PC-3 (cell line): ENCODE results near the gene PDE9A. TPM values are rescaled to one million over a fixed set of nuclear protein-coding genes. Genes with fewer than 3 reads are reported as not detected.

Source experiments
- ATAC-seq: fragments of 200-7000 bp; cut with Tn5 transposase; 2 replicates; pipeline ENCODE4 v1.9.1; 2020; ENCODE audit warnings: mild to moderate bottlenecking, moderate library complexity
- BruUV-seq: library from RNA; stranded (reverse); fragments of 400-500 nt; replicated peaks from 2 replicates; lab custom pipeline; 2021; lab: Mats Ljungman, UMichigan
- CTCF ChIA-PET: fragments of 300-600 bp; sonication (Branson Sonifier 250); formaldehyde crosslinking; loops from one replicate; lab custom pipeline; 2022; ENCODE audit warnings: antibody characterized with exemption; lab: Charles Lee
- POLR2A ChIA-PET: fragments of 300-600 bp; sonication (Branson Sonifier 250); formaldehyde crosslinking; loops from one replicate; lab custom pipeline; 2022; ENCODE audit warnings: antibody characterized with exemption; ENCODE audit not compliant: unreplicated experiment; lab: Charles Lee
- DNase-seq: peaks from one replicate; pipeline ENCODE4 v3.0.0-alpha.2; 2015
- H2AFZ ChIP-seq: fragments of 300-600 bp; sonication (generic); 2 replicates; pipeline ENCODE4 v1.6.0; 2016; ENCODE audit warnings: antibody characterized with exemption, low read length
- H3F3A ChIP-seq: fragments of 300-600 bp; sonication (generic); one replicate; pipeline ENCODE4 v1.6.0; 2017; ENCODE audit warnings: antibody characterized with exemption, low read length, control low read depth, mild to moderate bottlenecking; ENCODE audit not compliant: unreplicated experiment
- H3K27ac ChIP-seq: fragments of 300-600 bp; sonication (generic); 2 replicates; pipeline ENCODE4 v1.5.1; 2016; ENCODE audit warnings: mild to moderate bottlenecking, low read length
- H3K27me3 ChIP-seq: fragments of 300-600 bp; sonication (generic); 2 replicates; pipeline ENCODE4 v1.6.1; 2016; ENCODE audit warnings: low read length, mixed read lengths
- H3K36me3 ChIP-seq: fragments of 300-600 bp; sonication (generic); 2 replicates; pipeline ENCODE4 v1.6.1; 2016; ENCODE audit warnings: low read depth, mixed run types, low read length, mixed read lengths
- H3K4me1 ChIP-seq: fragments of 300-600 bp; sonication (generic); 2 replicates; pipeline ENCODE4 v1.5.1; 2016; ENCODE audit warnings: low read length; ENCODE audit not compliant: insufficient read depth
- H3K4me2 ChIP-seq: fragments of 300-600 bp; sonication (generic); 2 replicates; pipeline ENCODE4 v1.6.0; 2016; ENCODE audit warnings: low read length
- H3K4me3 ChIP-seq: fragments of 300-600 bp; sonication (generic); 2 replicates; pipeline ENCODE4 v1.5.1; 2016; ENCODE audit warnings: mild to moderate bottlenecking, low read length, mixed read lengths
- H3K79me2 ChIP-seq: fragments of 300-600 bp; sonication (generic); 2 replicates; pipeline ENCODE4 v1.6.1; 2017; ENCODE audit warnings: low read length, mixed read lengths
- H3K9ac ChIP-seq: fragments of 300-600 bp; sonication (generic); 2 replicates; pipeline ENCODE4 v1.6.0; 2016; ENCODE audit warnings: mild to moderate bottlenecking, low read length
- H3K9me2 ChIP-seq: fragments of 300-600 bp; sonication (generic); replicated peaks from 2 replicates; pipeline ENCODE4 v1.6.1; 2016; ENCODE audit warnings: mixed run types, low read length, mixed read lengths
- H3K9me3 ChIP-seq: fragments of 300-600 bp; sonication (generic); 2 replicates; pipeline ENCODE4 v1.6.1; 2016; ENCODE audit warnings: low read length, mixed read lengths
- H4K20me1 ChIP-seq: fragments of 300-600 bp; sonication (generic); 2 replicates; pipeline ENCODE4 v1.6.1; 2016; ENCODE audit warnings: low read length, mixed read lengths
- EZH2 ChIP-seq: fragments of 300-600 bp; sonication (generic); IDR thresholded peaks from one replicate; pipeline ENCODE4 v1.6.1; 2017; ENCODE audit warnings: antibody characterized with exemption, mild to moderate bottlenecking, low read length; ENCODE audit not compliant: unreplicated experiment
- EZH2phosphoT487 ChIP-seq: fragments of 300-600 bp; sonication (generic); IDR thresholded peaks from 2 replicates; pipeline ENCODE4 v1.6.1; 2018; ENCODE audit warnings: mild to moderate bottlenecking, antibody characterized with exemption, low read length, borderline replicate concordance
- intact Hi-C: fragments of 100-400 bp; cut with micrococcal nuclease; formaldehyde crosslinking; loops from 2 replicates; pipeline ENCODE4 v1.9.0; 2023
- total RNA-seq: library from RNA; depleted of rRNA; stranded (reverse); fragments of >200 nt; gene quantifications from 2 replicates; pipeline ENCODE4 v1.2.3, GENCODE V29; 2014
- TF ChIP-seq, protein P1 (sequence below): fragments of 300-600 bp; sonication (generic); conservative IDR thresholded peaks from 2 replicates; pipeline ENCODE4 v1.5.1; 2017; ENCODE audit warnings: antibody characterized with exemption, low read depth, mild to moderate bottlenecking, low read length

Gene PDE9A
- total RNA-seq, 1 experiment from 2014 or later, result 0.33 TPM

DNA sequence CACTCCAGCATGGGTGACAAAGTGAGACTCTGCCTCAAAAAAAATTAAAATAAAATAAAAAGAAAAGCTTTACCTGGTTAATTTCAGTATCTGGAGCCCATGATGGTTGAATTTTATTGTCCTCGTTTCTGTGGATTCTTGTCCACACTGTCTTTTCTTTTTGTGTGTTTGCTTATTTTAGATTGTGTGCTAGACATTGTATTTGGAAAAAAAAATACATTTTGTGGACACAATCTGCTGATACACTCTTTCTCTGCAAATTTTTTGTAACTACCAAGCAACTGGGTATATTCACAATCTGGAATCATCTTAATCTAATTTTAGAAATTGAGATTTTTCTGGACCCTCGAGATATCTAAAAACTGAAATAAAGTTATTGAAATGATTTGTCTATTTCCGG, 41.6 kb upstream of the PDE9A start:
- BruUV-seq, result no TSS peak
- DNase-seq, result no peak
- peaks cover 8% of the 10 kb centered on the region; the same call in 1 of the 2 replicates for H3K27me3 ChIP-seq
- CTCF ChIA-PET, result no interaction called here
- H3K27ac ChIP-seq, result no peak overlapping the region
- no peaks in the 10 kb centered on the region for H4K20me1 ChIP-seq
- POLR2A ChIA-PET, result no interaction called here
- H3K4me1 ChIP-seq, result 0 out of 2 replicates have a peak, but pooled peaks cover 4% of the 10 kb centered on the region
- H3K9me3 ChIP-seq, result no peaks in the 10 kb centered on the region
- no peak overlapping the region for H3K9ac ChIP-seq
- H3K79me2 ChIP-seq, result no peaks in the 10 kb centered on the region
- H3K9me2 ChIP-seq, result no peaks in the 10 kb centered on the region
- no peak overlapping the region for H3K4me2 ChIP-seq
- no peak for ATAC-seq
- intact Hi-C loops, result no loop called here
- no peaks in the 10 kb centered on the region for H3F3A ChIP-seq
- TF ChIP-seq EZH2phosphoT487, result no peak
- TF ChIP-seq, protein P1, sequence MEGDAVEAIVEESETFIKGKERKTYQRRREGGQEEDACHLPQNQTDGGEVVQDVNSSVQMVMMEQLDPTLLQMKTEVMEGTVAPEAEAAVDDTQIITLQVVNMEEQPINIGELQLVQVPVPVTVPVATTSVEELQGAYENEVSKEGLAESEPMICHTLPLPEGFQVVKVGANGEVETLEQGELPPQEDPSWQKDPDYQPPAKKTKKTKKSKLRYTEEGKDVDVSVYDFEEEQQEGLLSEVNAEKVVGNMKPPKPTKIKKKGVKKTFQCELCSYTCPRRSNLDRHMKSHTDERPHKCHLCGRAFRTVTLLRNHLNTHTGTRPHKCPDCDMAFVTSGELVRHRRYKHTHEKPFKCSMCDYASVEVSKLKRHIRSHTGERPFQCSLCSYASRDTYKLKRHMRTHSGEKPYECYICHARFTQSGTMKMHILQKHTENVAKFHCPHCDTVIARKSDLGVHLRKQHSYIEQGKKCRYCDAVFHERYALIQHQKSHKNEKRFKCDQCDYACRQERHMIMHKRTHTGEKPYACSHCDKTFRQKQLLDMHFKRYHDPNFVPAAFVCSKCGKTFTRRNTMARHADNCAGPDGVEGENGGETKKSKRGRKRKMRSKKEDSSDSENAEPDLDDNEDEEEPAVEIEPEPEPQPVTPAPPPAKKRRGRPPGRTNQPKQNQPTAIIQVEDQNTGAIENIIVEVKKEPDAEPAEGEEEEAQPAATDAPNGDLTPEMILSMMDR, result no peak
- no peak for TF ChIP-seq EZH2
- no peaks in the 10 kb centered on the region for H3K36me3 ChIP-seq
- no peak overlapping the region for H2AFZ ChIP-seq
- H3K4me3 ChIP-seq, result no peak overlapping the region

DNA sequence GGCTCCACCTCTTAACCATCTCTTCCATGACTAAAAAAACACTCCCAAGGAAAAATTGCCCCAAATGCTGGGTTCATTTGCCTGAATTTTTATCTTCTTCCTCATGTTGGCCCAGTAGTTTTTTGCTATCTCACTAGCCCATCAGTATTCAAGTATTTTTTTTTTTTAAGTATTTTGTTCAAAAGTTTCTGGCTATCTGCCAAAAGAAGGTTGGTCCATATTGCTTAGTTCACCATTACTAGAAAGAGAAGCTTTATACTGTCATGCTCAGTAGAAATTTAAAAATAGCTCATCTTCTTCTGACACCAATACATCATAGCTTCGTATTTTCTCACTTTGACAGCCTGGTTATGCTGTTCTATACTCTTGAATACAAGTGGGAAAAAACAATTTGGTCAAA, 41.0 kb upstream of the PDE9A start:
- Histone ChIP-seq H2AFZ (no peak overlapping the region), H3K4me3 (no peak overlapping the region), H3K9me2 (no peaks in the 10 kb centered on the region), H3F3A (no peaks in the 10 kb centered on the region), H3K27ac (no peak overlapping the region), H3K9ac (no peak overlapping the region), H3K36me3 (no peaks in the 10 kb centered on the region), H4K20me1 (no peaks in the 10 kb centered on the region), H3K9me3 (no peaks in the 10 kb centered on the region), H3K79me2 (no peaks in the 10 kb centered on the region), H3K4me1 (0 out of 2 replicates have a peak, but pooled peaks cover 4% of the 10 kb centered on the region), H3K4me2 (no peak overlapping the region), H3K27me3 (peaks cover 14% of the 10 kb centered on the region; the same call in 1 of the 2 replicates)
- no peak for ATAC-seq
- CTCF ChIA-PET, result no interaction called here
- BruUV-seq, result no TSS peak
- intact Hi-C loops, result no loop called here
- DNase-seq, result no peak
- POLR2A ChIA-PET, result no interaction called here
- TF ChIP-seq EZH2 (no peak), EZH2phosphoT487 (no peak)
- TF ChIP-seq, protein P1, result no peak

DNA sequence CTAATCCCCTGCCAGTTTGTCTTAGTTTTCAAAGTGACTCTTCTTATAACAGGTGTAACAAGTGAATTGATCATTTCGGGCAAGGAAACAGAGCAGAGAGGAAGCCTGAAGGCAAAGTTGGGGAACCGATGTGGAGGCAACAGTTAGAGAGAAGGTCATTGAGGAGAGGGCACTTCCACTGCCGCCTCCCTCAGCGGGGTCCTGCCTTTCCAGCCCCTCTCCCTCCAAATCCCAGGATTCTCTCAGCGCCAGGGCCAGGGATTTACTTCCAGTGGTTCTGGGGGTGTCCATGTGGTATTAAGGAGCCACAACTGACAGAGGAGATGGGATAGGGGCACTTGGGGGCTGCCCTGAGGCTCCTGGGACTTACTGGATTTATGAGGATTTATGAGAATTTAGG, 39.7 kb upstream of the PDE9A start:
- Histone ChIP-seq H3K4me3 (no peak overlapping the region), H3K4me1 (0 out of 2 replicates have a peak, but pooled peaks cover 4% of the 10 kb centered on the region), H3K79me2 (no peaks in the 10 kb centered on the region), H3K36me3 (no peaks in the 10 kb centered on the region), H3K4me2 (no peak overlapping the region), H3K27ac (no peak overlapping the region), H3K9ac (no peak overlapping the region), H2AFZ (no peak overlapping the region), H3K27me3 (peaks cover 26% of the 10 kb centered on the region), H3K9me2 (no peaks in the 10 kb centered on the region), H4K20me1 (no peaks in the 10 kb centered on the region), H3K9me3 (no peaks in the 10 kb centered on the region), H3F3A (no peaks in the 10 kb centered on the region)
- intact Hi-C loops, result no loop called here
- ChIA-PET POLR2A (no interaction called here), CTCF (no interaction called here)
- BruUV-seq, result no TSS peak
- DNase-seq (no peak), ATAC-seq (no peak)
- TF ChIP-seq, protein P1, result no peak
- TF ChIP-seq EZH2 (no peak), EZH2phosphoT487 (no peak)
